22Rv1 (cell line): ENCODE measurements around the gene DND1.

Experiments used
- CTCF ChIP-seq: fragments of 450-650 bp; IDR thresholded peaks from 2 replicates; pipeline ENCODE4 v1.5.1; 2017; ENCODE audit warnings: mild to moderate bottlenecking
- ZFX ChIP-seq: fragments of 450-650 bp; IDR thresholded peaks from 2 replicates; pipeline ENCODE4 v1.6.1; 2017; ENCODE audit warnings: antibody characterized with exemption, borderline replicate concordance

GRCh38 chr5:140677947-140678346 is 4.6 kb upstream of the DND1 start:
- TF ChIP-seq CTCF = no peak
- TF ChIP-seq ZFX = no peak
